ENCODE data around the gene GJD4.

Gene GJD4

GRCh38 chr10:35635576-35635975 lies 30.4 kb downstream of the GJD4 start:
- no peaks in the 10 kb centered on the region for H3K27me3 ChIP-seq (ENCODE audit: control insufficient read depth, insufficient read depth, low read length)

GRCh38 chr10:35636956-35637355 lies 31.8 kb downstream of the GJD4 start:
- no peaks in the 10 kb centered on the region for H3K36me3 ChIP-seq (ENCODE audit: control insufficient read depth, insufficient read depth, low read length)
- H3K27me3 ChIP-seq (ENCODE audit: control insufficient read depth, insufficient read depth, low read length), result no peaks in the 10 kb centered on the region
- no peaks in the 10 kb centered on the region for H3K9me3 ChIP-seq (ENCODE audit: control insufficient read depth, low read length)
- peaks cover 24% of the 10 kb centered on the region for H3K4me1 ChIP-seq (ENCODE audit: control insufficient read depth, insufficient read depth, low read length)
- H3K4me3 ChIP-seq (ENCODE audit: low read length), result no peak overlapping the region
- no peak overlapping the region for H3K9ac ChIP-seq (ENCODE audit: low read length)

More at GRCh38 chr10:35635576-35635975, 30.4 kb downstream of the GJD4 start:
- Histone ChIP-seq H3K4me3 (ENCODE audit: low read length) (no peak overlapping the region), H3K9ac (ENCODE audit: low read length) (no peak overlapping the region), H3K4me1 (ENCODE audit: control insufficient read depth, insufficient read depth, low read length) (peaks cover 24% of the 10 kb centered on the region), H3K36me3 (ENCODE audit: control insufficient read depth, insufficient read depth, low read length) (no peaks in the 10 kb centered on the region), H3K9me3 (ENCODE audit: control insufficient read depth, low read length) (no peaks in the 10 kb centered on the region)

- Histone ChIP-seq H3K9ac (ENCODE audit: low read length) (no peak overlapping the region), H3K4me1 (ENCODE audit: control insufficient read depth, insufficient read depth, low read length) (peaks cover 26% of the 10 kb centered on the region), H3K4me3 (ENCODE audit: low read length) (no peak overlapping the region), H3K27me3 (ENCODE audit: control insufficient read depth, insufficient read depth, low read length) (no peaks in the 10 kb centered on the region), H3K36me3 (ENCODE audit: control insufficient read depth, insufficient read depth, low read length) (no peaks in the 10 kb centered on the region), H3K9me3 (ENCODE audit: control insufficient read depth, low read length) (no peaks in the 10 kb centered on the region)
Measured at GRCh38 chr10:35637462-35637861, 32.3 kb downstream of the GJD4 start.

DNA sequence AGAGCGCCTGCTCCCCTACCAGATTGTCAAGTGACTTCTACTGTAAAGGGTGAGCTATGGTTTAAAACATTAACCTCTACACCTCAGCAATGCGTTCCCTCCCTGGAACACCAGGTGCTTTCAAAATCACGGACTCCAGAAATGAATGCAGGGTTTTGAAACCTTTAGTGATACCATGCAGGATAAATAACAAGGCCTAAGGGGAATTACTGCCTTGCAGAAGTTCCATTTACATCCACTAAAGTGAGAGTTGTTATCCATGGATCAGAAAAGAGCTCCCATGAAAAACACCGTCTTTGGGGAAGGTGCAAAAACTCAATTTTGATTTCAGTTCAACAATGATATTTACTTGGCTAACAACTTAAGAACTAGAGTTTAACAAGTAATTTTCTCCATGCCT lies 33.0 kb downstream of the GJD4 start:
- peaks cover 32% of the 10 kb centered on the region for H3K4me1 ChIP-seq (ENCODE audit: control insufficient read depth, insufficient read depth, low read length)
- no peak overlapping the region for H3K9ac ChIP-seq (ENCODE audit: low read length)
- H3K36me3 ChIP-seq (ENCODE audit: control insufficient read depth, insufficient read depth, low read length), result no peaks in the 10 kb centered on the region
- no peaks in the 10 kb centered on the region for H3K27me3 ChIP-seq (ENCODE audit: control insufficient read depth, insufficient read depth, low read length)
- no peaks in the 10 kb centered on the region for H3K9me3 ChIP-seq (ENCODE audit: control insufficient read depth, low read length)
- no peak overlapping the region for H3K4me3 ChIP-seq (ENCODE audit: low read length)

DNA sequence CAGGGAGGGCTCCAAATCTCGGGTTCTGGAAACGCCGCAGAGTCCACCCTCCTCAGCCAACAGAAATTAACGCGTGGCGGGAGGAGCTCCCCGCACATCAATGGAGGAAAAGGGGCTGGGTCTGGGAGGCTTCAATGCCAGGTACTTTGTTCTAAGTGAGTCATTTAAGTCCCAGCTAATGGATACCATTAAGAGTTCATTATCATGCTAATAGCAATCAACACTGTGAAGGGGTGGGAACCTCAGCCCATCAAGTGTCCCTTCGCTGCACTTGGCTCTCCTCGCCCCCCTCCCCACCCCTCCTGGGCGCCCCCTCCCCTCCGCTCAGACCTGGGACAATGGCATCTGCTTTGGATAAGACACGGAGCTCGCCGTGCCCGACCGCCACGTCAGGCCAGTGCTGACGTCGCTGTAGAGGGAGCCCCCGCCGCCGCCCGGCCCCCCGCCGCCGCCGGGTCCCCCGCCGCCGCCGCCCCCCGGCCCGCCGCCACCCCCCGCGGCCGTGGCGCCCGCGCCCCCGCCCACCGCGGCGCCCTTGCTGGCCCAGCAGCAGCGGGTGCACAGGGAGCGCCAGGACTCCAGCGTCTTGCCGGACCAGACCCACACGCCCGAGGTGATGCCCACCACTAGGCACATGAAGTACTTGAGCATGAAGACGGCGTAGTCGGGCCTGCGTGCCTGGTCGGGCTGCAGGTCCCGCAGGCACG lies 34.0 kb downstream of the GJD4 start:
- Histone ChIP-seq H3K9ac (ENCODE audit: low read length) (no peak overlapping the region), H3K4me3 (ENCODE audit: low read length) (no peak overlapping the region), H3K9me3 (ENCODE audit: control insufficient read depth, low read length) (no peaks in the 10 kb centered on the region), H3K36me3 (ENCODE audit: control insufficient read depth, insufficient read depth, low read length) (no peaks in the 10 kb centered on the region), H3K4me1 (ENCODE audit: control insufficient read depth, insufficient read depth, low read length) (peaks cover 40% of the 10 kb centered on the region), H3K27me3 (ENCODE audit: control insufficient read depth, insufficient read depth, low read length) (no peaks in the 10 kb centered on the region)

GRCh38 chr10:35639728-35640401 lies 34.7 kb downstream of the GJD4 start:
- no peak overlapping the region for H3K9ac ChIP-seq (ENCODE audit: low read length)
- no peak overlapping the region for H3K4me3 ChIP-seq (ENCODE audit: low read length)
- no peaks in the 10 kb centered on the region for H3K9me3 ChIP-seq (ENCODE audit: control insufficient read depth, low read length)
- H3K27me3 ChIP-seq (ENCODE audit: control insufficient read depth, insufficient read depth, low read length), result no peaks in the 10 kb centered on the region
- no peaks in the 10 kb centered on the region for H3K36me3 ChIP-seq (ENCODE audit: control insufficient read depth, insufficient read depth, low read length)
- peaks cover 40% of the 10 kb centered on the region for H3K4me1 ChIP-seq (ENCODE audit: control insufficient read depth, insufficient read depth, low read length)

GRCh38 chr10:35640474-35640873 lies 35.3 kb downstream of the GJD4 start:
- H3K9me3 ChIP-seq (ENCODE audit: control insufficient read depth, low read length), result no peaks in the 10 kb centered on the region
- H3K27me3 ChIP-seq (ENCODE audit: control insufficient read depth, insufficient read depth, low read length), result no peaks in the 10 kb centered on the region
- H3K36me3 ChIP-seq (ENCODE audit: control insufficient read depth, insufficient read depth, low read length), result no peaks in the 10 kb centered on the region
- no peak overlapping the region for H3K4me3 ChIP-seq (ENCODE audit: low read length)
- peaks cover 40% of the 10 kb centered on the region for H3K4me1 ChIP-seq (ENCODE audit: control insufficient read depth, insufficient read depth, low read length)
- no peak overlapping the region for H3K9ac ChIP-seq (ENCODE audit: low read length)

- H3K36me3 ChIP-seq (ENCODE audit: control insufficient read depth, insufficient read depth, low read length), result no peaks in the 10 kb centered on the region
- H3K9me3 ChIP-seq (ENCODE audit: control insufficient read depth, low read length), result no peaks in the 10 kb centered on the region
- no peaks in the 10 kb centered on the region for H3K27me3 ChIP-seq (ENCODE audit: control insufficient read depth, insufficient read depth, low read length)
- H3K4me1 ChIP-seq (ENCODE audit: control insufficient read depth, insufficient read depth, low read length), result peaks cover 40% of the 10 kb centered on the region
- H3K4me3 ChIP-seq (ENCODE audit: low read length), result peak overlapping the region; percentile 82
- H3K9ac ChIP-seq (ENCODE audit: low read length), result peak overlapping the region; percentile 72
Measured at GRCh38 chr10:35640951-35641675, 36.0 kb downstream of the GJD4 start.

- H3K36me3 ChIP-seq (ENCODE audit: control insufficient read depth, insufficient read depth, low read length), result no peaks in the 10 kb centered on the region
- H3K9ac ChIP-seq (ENCODE audit: low read length), result peak overlapping the region; percentile 72
- H3K4me1 ChIP-seq (ENCODE audit: control insufficient read depth, insufficient read depth, low read length), result peaks cover 38% of the 10 kb centered on the region
- H3K4me3 ChIP-seq (ENCODE audit: low read length), result peak overlapping the region; percentile 82
- no peaks in the 10 kb centered on the region for H3K27me3 ChIP-seq (ENCODE audit: control insufficient read depth, insufficient read depth, low read length)
- no peaks in the 10 kb centered on the region for H3K9me3 ChIP-seq (ENCODE audit: control insufficient read depth, low read length)
Measured at GRCh38 chr10:35641676-35642034, 36.5 kb downstream of the GJD4 start.

DNA sequence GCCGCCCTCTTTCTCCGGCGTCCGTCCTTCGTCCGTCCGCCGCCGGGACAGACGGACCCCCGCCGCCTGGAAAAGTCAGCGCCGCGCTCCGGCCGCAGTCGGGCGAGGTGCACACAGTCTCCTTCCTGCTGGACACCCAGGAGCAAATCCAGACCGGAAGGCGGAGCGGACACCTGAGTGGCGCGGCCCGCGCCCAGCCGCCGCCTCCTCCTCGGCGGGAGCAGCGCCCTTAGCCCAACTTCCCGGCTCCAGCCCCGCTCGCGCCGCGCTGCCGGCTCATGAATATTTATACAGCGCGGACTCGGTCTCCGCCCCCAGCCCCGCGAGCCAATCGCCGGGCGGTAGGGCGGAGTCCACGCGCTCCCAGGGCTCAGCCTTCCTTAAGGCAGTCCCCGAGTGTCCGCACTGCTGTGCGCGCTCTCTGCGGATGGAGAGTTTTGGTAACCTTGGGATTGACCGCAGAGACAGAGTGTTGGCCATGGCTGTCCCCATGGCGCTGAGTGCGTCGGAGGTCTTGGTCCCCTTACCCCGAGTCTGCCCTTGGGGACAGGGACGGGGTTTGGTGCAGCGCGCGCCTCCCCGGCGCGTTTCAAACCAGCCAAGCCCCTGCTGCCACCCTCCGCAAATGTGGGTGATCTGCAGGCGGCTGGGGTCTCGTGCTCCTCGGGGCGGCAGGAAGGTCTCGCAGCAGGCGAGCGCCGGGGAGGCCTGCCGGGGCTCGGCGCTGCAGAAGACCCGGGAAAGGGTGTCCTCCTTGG lies 37.1 kb downstream of the GJD4 start, which contains the start of gene FZD8:
Gene FZD8, minus strand, starts transcription at position 262 of the 758 bp plus-strand sequence. CDS start 867 bp downstream, outside the sequence.
- Histone ChIP-seq H3K9me3 (ENCODE audit: control insufficient read depth, low read length) (no peaks in the 10 kb centered on the region), H3K4me3 (ENCODE audit: low read length) (peak within 1 kb of the TSS; percentile 82), H3K27me3 (ENCODE audit: control insufficient read depth, insufficient read depth, low read length) (no peaks in the 10 kb centered on the region), H3K9ac (ENCODE audit: low read length) (peak within 1 kb of the TSS; percentile 72), H3K36me3 (ENCODE audit: control insufficient read depth, insufficient read depth, low read length) (no peaks in the 10 kb centered on the region), H3K4me1 (ENCODE audit: control insufficient read depth, insufficient read depth, low read length) (peaks cover 32% of the 10 kb centered on the region)

- Histone ChIP-seq H3K9me3 (ENCODE audit: control insufficient read depth, low read length) (no peaks in the 10 kb centered on the region), H3K27me3 (ENCODE audit: control insufficient read depth, insufficient read depth, low read length) (no peaks in the 10 kb centered on the region), H3K9ac (ENCODE audit: low read length) (peak overlapping the region; percentile 61), H3K4me1 (ENCODE audit: control insufficient read depth, insufficient read depth, low read length) (peaks cover 27% of the 10 kb centered on the region), H3K36me3 (ENCODE audit: control insufficient read depth, insufficient read depth, low read length) (no peaks in the 10 kb centered on the region), H3K4me3 (ENCODE audit: low read length) (peak overlapping the region; percentile 82)
Measured at GRCh38 chr10:35642793-35643114, 37.6 kb downstream of the GJD4 start.
